Brain microvascular endothelial cell (primary cell): ENCODE measurements around the gene MAP3K5.
"Not testable (repeated sequence)": the region's sequence is repeated elsewhere in the genome, so short reads cannot be mapped to it uniquely, and the experiment has no call there.

Source experiments
- DNase-seq: peaks from one replicate; pipeline ENCODE4 v3.0.0-alpha.2; 2020
- H3K27ac ChIP-seq: fragments of 250-450 bp; sonication (Bioruptor Pico); 2 replicates; pipeline ENCODE4 v1.5.1; 2020; ENCODE audit warnings: mild to moderate bottlenecking, moderate library complexity
- H3K27me3 ChIP-seq: fragments of 250-450 bp; sonication (Bioruptor Pico); replicated peaks from 2 replicates; pipeline ENCODE4 v1.5.1; 2020; ENCODE audit warnings: mild to moderate bottlenecking
- H3K36me3 ChIP-seq: fragments of 250-450 bp; sonication (Bioruptor Pico); replicated peaks from 2 replicates; pipeline ENCODE4 v1.5.1; 2020; ENCODE audit warnings: mild to moderate bottlenecking
- H3K4me3 ChIP-seq: 2 replicates; pipeline ENCODE4 v1.5.1; 2011; ENCODE audit warnings: low read depth, mild to moderate bottlenecking, control low read depth, low read length, moderate library complexity
- CTCF ChIP-seq: IDR thresholded peaks from 2 replicates; pipeline ENCODE4 v1.5.1; 2011; ENCODE audit warnings: low read depth, mild to moderate bottlenecking, moderate library complexity, low read length, control low read depth, inconsistent platforms; ENCODE audit errors: missing control alignments
- in situ Hi-C: cut with HindIII; loops from 2 replicates; pipeline ENCODE4 v1.10.0; 2017; ENCODE audit warnings: low sequenced_read_pairs, low pct_ligation_motif_present

Gene MAP3K5

DNA sequence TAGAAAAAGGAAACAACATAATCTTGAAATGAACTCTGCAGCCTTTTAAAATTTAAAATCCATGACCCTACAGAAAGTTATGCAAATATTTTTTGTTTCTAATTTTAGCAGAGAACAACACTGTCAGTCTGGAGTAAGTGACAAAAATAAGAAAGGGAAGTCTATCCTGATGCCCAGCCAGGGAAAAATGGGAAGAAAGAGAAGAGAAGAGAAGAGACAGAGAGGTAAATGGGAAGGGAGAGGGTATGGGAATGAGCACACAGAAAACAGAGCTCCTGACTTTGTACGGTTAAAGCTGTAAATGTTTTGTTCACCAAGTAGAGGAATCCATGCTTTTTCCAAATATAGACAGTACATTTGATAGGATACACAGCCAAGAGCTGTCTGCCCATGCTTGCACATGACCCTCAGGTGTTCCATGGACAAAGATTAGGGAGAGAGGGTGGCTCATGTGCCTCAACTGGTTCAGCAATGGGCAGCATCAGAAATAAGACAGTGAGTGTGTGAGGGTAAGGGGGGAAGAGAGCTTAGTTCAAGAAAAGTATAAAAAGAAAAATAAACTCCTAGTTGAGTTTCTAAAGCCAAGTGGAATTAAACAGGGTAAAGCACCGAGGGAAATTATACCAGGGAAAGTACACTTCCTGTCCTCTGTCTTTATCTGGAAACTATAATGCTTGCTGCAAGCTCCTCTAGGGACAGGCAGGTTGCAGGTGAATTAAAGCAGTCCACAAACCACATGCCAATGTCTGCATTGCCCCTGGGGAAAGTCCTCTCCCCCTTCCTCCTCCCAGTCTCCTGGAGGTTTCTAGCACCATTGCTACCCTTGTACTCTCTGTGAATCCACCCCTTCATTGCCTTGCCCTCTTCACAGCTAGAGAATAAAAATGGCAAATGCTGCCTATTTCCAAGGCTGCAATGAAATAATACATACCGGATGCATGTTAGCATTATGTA is 30.0 kb downstream of the MAP3K5 start:
- Histone ChIP-seq H3K27me3 (no peaks in the 10 kb centered on the region), H3K4me3 (no peak overlapping the region), H3K27ac (no peak overlapping the region), H3K36me3 (no peaks in the 10 kb centered on the region)
- TF ChIP-seq CTCF, result no peak
- no peak for DNase-seq
- in situ Hi-C loops, result no loop called here

DNA sequence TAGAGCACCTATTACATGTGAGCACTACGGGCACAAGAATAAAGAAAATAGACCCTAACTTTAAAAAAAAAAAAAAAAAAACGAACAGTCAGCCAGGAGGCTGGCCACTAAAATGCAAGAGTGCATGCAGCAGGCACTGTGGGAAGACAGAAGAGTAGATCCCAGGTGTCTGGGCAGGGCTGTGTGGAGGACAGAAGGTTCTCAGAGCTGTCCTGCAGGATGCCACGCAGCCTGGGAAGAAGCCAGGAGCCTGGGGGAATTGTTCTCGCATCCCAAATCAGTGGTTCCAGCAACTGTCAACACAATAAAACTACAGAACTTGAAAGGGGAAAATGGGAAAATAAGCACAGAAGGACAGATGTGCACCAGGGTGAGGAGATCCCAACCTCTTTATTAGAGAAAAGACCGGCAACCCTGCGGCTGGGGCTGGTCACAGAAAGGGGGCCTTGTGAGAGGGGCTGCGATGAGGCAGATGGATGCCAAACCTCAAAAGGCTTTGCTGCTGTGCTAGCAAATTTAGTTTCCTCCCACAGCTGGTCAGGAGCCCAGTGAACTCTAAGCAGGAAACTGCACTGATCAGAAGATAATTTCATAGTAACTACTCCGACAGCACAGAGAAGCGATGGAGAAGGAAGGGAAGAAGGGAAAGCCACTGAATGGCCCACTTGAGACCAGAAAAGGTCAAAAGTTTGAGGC is 30.9 kb downstream of the MAP3K5 start:
- peak overlapping the region; percentile 29 for H3K27ac ChIP-seq
- no peak for DNase-seq
- no peak for TF ChIP-seq CTCF
- in situ Hi-C loops, result no loop called here
- H3K4me3 ChIP-seq, result no peak overlapping the region
- H3K27me3 ChIP-seq, result no peaks in the 10 kb centered on the region
- no peaks in the 10 kb centered on the region for H3K36me3 ChIP-seq

DNA sequence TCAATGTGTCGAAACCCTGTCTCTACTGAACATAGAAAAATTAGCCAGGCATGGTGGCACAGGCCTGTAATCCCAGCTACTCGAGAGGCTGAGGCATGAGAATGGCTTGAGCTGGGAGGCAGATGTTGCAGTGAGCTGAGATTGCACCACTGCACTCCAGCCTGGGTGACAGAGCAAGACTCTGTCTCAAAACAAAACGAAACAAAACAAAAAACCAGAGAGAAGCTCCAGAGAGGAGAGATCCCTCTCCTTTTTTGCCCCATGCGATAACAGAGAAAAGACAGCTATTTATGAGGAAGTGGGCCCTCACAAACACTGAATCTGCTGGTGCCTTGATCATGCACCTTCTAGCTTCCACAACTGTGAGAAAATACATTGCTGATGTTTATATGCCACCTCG is 31.5 kb downstream of the MAP3K5 start:
- H3K4me3 ChIP-seq, in situ Hi-C loops, H3K36me3 ChIP-seq, H3K27ac ChIP-seq, DNase-seq, H3K27me3 ChIP-seq: not testable (repeated sequence)

DNA sequence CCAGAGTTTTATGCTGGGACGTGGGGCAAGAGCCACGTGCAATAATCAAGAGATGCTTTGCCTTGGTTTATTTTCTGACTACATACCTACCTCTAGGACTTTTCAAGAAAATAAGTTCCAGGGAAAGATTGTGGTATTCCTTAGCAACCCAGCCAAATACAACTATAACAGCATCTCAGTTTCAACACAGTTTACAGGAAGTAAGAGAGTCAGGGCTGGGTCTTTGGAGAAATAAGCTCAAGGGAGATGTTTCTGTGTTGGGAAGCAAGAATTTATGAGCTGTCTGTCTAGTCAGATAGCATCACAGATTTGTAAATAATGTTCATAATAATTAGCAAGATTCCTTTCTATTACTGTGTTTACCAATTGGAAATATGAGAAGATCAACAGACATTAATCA is 35.1 kb downstream of the MAP3K5 start:
- in situ Hi-C loops, result no loop called here
- Histone ChIP-seq H3K27me3 (no peaks in the 10 kb centered on the region), H3K4me3 (no peak overlapping the region), H3K27ac (no peak overlapping the region), H3K36me3 (no peaks in the 10 kb centered on the region)
- TF ChIP-seq CTCF, result no peak
- peak; percentile 25 for DNase-seq

GRCh38 chr6:136754820-136755219 is 37.5 kb downstream of the MAP3K5 start:
- in situ Hi-C loops, result no loop called here
- no peak overlapping the region for H3K27ac ChIP-seq
- no peak for DNase-seq
- no peaks in the 10 kb centered on the region for H3K36me3 ChIP-seq
- no peak for TF ChIP-seq CTCF
- no peaks in the 10 kb centered on the region for H3K27me3 ChIP-seq
- no peak overlapping the region for H3K4me3 ChIP-seq

DNA sequence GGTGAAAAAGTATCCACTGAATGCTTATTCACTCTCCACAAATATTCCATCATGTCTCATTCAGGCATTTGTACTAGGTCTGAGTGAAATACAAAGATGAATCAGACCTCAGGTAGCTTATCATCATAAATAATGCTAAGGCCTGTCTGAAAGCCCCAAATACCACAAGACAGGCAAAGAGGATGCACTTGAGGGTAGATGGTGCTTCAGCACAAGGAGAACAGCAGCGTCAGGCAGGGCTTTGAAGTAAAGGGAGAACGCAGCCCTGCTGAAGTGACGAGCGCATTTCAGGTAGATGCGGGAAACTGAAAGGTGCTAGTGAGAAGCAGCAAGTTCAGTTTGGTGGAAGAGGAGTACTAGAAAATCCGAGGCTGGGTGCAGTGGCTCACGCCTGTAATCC is 38.7 kb downstream of the MAP3K5 start:
- no peak for TF ChIP-seq CTCF
- H3K27me3 ChIP-seq, result no peaks in the 10 kb centered on the region
- no peaks in the 10 kb centered on the region for H3K36me3 ChIP-seq
- no peak overlapping the region for H3K4me3 ChIP-seq
- no peak for DNase-seq
- in situ Hi-C loops, result no loop called here
- no peak overlapping the region for H3K27ac ChIP-seq
